GM18868 (cell line): ENCODE data around the gene TCF7L2.

ENCODE experiments used
- ATAC-seq: cut with Tn5 transposase; IDR thresholded peaks from one replicate; pipeline ENCODE4 v1.9.1; 2021; ENCODE audit warnings: mild to moderate bottlenecking, moderate library complexity; ENCODE audit not compliant: unreplicated experiment

The TCF7L2 gene

DNA sequence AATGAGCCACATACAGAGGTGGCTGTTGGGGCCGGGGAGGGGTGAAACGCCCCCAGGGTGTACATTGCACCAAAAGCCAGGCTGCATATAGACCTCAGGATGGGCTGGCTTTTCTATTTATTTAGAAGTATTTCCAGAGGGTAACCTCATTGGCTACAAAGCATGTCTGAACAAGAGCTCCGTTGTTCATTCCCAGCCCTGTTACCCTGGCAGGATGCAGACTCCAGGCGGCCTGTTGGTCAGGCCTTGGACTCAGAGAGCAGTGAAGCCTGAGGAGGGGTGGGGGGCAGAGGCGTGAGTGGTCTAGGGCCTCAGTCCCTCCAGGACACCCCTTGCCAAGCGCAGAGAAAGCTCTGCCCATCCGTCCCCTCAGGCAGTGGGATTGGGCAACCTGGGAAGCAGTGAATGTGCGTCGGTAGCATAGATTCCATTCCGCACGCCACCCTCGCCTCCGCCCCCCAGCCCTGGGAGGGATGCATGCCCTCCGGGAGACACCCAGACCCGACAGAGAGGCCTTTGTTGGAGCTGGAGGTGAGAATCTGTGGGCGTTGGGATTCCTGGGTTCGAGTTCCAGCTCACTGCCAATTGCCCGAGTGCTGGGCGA is 41.9 kb downstream of the TCF7L2 start:
- ATAC-seq: no peak

DNA sequence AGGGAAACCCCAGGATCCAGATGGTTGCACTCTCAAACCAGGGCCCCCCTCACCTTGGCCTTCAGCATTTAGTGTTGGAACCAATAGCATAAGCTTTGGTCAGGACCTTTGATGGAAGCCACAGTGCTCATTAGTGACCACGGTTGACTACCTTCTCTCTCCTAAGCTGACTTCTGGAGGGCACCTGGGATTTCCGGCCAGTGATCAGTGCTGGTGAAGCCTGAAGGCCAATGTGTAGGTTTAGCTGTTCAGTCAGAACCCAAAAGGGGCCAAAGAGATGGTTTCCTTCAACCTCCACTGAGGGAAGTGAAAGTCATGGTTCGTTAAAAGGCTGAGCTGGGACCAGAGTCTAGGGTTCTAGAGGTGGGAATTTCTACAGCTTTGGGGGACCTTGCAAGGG is 46.4 kb downstream of the TCF7L2 start:
- no peak for ATAC-seq

- no peak for ATAC-seq
Measured at GRCh38 chr10:112999102-112999501, 49.1 kb downstream of the TCF7L2 start.

- no peak for ATAC-seq
Measured at GRCh38 chr10:113000442-113000841, 50.4 kb downstream of the TCF7L2 start.

- no peak for ATAC-seq
Measured at GRCh38 chr10:113000876-113001598, 51.0 kb downstream of the TCF7L2 start.

DNA sequence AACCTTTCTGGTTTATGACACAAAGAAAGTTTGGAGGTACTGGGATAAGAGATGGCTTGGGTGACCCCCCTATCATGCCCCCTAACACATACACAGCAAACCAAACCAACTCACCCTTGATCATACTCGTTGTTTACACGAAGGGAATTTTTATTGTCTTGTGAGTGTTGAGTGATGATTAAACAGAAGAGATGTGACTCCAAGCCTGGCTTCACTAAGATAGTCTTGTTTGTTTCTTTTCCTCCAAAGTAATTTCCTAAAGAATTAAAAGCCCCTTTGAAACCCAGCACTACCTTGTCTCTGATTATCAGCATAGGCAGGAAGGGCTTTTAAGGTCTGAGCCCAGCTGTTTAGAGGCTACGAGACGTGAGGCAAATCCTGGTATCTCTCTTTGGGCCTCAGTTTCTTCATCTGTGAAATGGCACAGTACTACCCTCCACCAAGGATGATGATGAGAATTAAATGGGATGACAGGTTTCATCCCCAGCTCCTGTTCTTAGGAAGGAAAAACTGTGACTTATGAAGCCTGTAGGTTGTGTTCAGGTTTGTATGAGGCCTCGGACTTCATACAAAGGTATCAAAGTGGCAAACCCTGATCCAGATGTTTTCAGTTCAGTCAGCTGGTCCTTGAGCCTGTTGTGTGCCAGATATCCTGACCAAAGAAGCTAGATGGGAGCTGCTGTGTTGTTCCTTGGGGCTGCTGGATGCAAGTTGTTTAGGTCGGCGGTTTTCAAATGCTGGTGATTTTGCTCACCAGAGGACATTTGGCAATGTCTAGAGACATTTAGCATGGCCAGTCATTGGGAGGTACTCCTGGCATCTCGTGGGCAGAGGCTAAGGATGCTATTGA is 51.8 kb downstream of the TCF7L2 start:
- ATAC-seq: no peak

DNA sequence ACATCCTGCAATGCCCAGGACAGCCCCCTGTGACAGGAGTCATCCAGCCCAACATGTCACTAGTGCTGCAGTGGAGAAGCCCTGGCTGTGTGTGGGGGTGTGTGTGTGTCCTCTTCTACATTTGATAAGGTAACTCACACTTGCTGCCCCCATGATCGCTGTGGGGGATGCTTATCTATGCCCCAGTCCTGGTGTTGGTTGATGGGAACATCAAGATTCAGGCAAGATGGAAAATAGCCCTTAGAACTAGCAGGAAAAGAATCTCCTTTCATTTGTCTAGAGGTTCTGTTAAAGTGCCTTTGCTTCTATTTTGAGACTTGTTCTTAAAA is 52.4 kb downstream of the TCF7L2 start:
- no peak for ATAC-seq

GRCh38 chr10:113003052-113003451 is 53.0 kb downstream of the TCF7L2 start:
- ATAC-seq: no peak

DNA sequence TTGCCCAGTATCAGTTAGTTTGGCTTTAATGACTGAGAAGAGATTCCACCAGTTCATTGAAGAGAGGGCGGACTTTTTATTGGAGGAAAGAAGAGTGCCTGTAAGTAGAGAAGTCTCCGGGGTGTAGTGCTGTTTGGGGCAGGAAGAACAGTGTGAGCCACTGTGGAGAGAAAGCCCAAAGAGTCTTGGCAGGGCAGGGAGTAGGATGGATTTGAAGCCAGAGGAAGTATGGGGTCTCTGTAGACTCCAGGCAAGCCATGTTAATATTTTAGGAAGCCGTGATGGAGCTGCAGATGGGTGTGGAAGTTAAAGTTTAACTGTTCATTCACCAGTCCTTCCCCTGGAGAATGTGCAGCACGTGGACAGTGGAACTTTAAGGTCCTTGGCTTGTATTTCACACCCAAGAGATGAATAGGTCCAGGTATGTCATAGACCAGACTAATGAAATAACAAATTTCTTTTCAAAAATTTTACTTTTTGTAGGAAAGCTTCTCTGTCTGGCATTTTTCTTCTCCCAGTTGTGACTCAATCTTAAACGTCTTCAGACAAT is 54.1 kb downstream of the TCF7L2 start:
- no peak for ATAC-seq

- no peak for ATAC-seq
Measured at GRCh38 chr10:113005380-113005779, 55.3 kb downstream of the TCF7L2 start.

DNA sequence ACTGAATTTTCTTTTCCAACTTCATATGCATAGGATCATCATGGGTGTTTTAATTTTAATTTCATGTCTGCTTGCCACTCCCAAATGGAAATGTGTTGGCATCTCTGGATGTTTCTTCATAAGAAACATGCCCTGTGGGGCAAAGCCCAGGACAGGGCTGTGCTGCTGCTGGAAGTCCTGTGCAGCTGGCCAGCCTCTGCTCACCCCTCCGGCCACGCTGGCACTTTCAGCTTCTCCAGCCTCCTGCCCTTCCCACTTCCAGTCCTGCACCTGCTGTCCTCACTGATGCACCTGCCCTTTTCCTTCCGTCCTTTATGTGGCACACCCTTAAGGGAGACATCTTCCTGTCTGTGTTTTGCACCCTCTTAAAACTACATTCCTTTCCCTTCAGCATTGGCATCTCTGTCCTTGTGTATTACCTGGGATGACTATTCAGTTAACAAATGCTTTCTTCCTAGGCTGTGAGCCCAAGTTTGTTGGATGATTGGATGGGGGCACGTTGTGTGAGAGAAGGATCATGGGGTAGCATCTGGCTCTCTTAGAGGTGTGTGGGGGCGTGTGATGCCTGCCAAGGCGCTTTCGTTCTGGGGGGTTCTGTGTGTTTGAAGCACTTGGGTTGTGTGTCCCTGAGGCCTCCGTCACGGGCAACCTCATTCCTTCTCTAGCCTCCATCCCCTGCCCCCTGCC is 56.8 kb downstream of the TCF7L2 start:
- no peak for ATAC-seq

GRCh38 chr10:113007343-113007771 is 57.3 kb downstream of the TCF7L2 start:
- ATAC-seq: peak; percentile 49

DNA sequence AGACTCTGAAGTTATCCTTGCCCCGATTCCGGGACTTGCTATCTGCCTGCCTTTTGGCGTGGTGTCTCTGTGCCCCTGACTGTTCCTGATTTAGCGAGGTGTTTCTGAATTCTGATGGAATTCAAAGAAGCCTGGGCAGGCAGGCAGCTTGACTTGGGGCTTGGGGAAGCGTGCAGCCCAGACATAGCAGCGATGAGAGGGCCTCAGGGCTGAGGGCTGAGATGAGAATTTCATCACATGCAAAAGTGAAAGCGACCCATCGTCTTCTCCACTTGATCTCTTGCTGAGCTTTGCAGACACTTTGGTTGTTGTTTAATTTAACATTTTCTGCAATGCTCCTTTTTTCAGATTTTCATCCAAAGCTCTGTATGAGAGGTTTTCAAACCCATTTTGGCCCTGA is 57.8 kb downstream of the TCF7L2 start:
- no peak for ATAC-seq

- ATAC-seq: no peak
Measured at GRCh38 chr10:113011592-113012374, 61.7 kb downstream of the TCF7L2 start.

GRCh38 chr10:113015201-113015600 is 65.2 kb downstream of the TCF7L2 start:
- no peak for ATAC-seq

GRCh38 chr10:113017376-113017775 is 67.3 kb downstream of the TCF7L2 start:
- ATAC-seq: no peak

- ATAC-seq: no peak
Measured at GRCh38 chr10:113018034-113018433, 68.0 kb downstream of the TCF7L2 start.

GRCh38 chr10:113019096-113019495 is 69.0 kb downstream of the TCF7L2 start:
- no peak for ATAC-seq

DNA sequence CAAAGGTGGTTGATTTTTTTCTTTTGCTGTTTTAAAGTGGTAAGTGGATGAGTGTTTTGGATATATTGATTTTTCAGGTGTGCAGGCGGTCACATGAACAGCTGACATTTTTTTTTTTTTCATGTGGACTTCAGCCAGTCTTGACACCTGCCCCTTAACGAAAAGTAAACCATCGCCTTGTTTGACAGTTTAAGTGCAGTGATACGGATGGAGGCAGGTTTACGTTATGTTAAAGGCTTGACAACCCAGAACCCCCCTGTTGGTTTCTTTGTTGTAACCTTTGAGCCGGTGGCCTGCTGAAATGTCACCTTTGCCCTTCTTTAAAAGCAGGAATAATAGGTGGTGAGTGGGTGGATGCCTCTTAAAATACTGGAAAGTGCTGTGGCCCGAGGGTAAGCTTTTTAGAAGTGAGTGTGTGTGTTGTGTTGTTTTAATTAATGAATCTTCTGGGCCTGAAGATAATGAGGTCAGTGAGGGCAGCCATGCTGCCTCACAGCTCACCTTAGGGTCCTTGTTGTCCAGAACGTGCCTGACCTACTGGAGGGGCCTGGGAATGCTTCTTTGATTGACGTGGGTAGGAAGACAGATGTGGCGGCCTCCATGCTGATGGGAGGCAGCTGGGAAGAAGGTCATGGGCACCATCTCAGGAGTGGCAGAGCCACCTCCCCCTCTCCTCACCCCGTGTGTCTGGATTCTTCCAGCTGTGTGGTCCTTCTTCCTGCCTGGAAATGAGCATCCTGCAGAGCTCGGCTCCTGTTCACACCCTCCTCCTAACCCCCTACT is 69.8 kb downstream of the TCF7L2 start:
- ATAC-seq: no peak

DNA sequence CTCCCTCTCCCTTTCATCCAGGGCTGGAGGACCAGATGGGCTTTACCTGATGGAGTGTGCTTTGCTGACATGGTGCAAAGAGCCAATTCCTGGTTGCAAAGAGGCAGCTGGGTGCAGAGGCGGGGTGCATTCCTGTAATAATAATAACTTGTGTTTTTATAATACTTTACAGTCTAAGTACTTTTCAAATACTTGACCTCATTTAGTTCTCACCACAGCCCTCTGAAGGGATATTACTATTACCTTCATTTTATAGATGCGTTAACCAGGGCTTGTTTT is 70.4 kb downstream of the TCF7L2 start:
- no peak for ATAC-seq
